Hindlimb muscle (tissue), 1 donor: ENCODE measurements around the gene CSGALNACT2. TPM values are rescaled to one million over a fixed set of nuclear protein-coding genes. Genes with fewer than 3 reads are reported as not detected.

ENCODE experiments used
- DNase-seq: peaks from one replicate; pipeline ENCODE4 v3.0.0-alpha.2; 2013
- polyA plus RNA-seq: library from polyadenylated mRNA; unstranded; fragments of 120-200 nt; gene quantifications from one replicate; pipeline ENCODE4 v1.2.1, GENCODE V29; 2013; ENCODE audit not compliant: insufficient read length

The CSGALNACT2 gene
- polyA plus RNA-seq, 1 donor = 24.2 TPM

- DNase-seq = no peak
These were observed 50.5 kb downstream of the CSGALNACT2 start for GRCh38 chr10:43188702-43189101.

DNA sequence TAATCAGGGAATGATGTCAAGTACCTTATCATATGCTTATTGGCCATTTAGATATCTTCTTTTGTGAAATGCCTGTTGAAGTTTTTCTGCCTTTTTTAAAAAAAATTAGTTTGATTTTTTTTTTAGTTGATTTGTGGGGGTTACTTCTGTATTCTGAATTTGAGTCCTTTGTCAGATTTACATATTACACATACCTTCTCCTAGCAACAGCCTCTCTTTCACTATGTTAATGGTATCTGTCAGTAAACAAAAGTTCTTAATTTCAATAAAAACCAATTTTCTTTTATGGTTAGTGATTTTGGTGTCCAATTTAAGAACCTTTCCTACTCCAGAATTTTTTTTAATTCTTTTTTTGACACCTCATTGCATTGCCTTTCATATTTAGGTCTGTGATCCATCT is 52.0 kb downstream of the CSGALNACT2 start:
- DNase-seq = no peak

GRCh38 chr10:43190775-43191174 is 52.5 kb downstream of the CSGALNACT2 start:
- no peak for DNase-seq

DNA sequence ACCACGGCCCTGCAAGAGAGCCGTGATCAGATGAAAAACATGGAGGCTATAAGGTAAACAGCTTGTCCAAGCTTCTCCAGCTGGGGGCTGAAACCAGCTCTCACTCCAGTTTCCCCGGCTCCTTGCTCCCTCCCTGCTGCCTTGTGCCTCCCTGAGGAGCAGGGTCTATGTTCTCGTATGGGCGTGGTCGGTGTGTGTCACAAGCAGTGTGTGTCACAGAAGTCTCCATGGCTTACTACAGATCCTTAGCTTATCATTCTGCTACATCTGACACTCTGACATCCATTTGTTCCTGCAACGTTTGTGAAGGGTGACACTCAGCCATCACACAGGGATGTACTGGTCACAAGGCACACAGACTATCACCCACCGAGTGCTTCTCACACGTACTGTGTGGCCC is 54.6 kb downstream of the CSGALNACT2 start:
- no peak for DNase-seq

DNA sequence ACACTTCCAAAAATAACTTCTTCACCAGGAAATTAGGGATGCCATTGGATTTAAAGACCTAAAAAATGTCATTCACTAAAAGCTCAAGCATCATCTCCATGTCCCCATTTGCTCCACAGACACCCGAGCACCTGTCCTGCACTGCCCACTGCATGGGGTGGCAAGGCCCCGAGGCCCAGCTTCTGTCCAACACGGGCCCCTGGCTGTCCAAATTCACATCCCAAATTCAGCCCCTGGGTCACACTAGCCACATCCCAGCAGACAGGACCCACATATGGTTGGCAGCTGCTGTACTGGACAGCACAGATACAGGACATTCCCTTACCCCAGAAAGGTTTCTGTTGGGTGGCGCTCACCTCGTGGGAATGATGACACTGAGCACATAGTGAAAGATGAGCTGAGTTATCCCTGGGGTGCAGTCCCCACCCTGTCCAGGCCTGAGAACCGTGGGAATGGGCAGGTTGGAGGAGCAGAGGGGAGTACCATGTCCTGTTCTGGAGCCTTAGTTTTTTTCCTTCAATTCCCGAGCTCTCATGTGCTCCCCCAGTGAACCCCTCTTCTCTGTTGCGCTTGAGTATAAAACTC is 55.3 kb downstream of the CSGALNACT2 start:
- DNase-seq = no peak

DNA sequence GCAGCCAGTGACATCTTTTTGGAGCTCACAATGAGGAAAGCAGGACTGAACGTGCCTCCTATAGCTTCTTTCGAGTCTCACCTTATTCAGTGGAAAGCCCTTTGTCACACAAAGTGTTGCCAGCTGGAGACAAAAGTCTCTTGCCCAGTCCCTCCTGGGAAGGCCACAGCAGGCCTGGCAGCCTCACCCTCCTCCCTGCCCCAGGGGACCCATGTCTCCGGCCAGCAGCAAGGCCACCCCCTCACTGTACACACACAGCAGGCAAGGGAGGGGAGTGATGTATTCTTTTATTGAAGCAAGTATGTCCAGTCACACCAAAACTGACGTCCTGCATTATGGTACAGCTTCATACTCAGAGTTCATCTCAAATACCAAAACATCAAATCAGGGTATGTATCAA is 56.0 kb downstream of the CSGALNACT2 start:
- no peak for DNase-seq

DNA sequence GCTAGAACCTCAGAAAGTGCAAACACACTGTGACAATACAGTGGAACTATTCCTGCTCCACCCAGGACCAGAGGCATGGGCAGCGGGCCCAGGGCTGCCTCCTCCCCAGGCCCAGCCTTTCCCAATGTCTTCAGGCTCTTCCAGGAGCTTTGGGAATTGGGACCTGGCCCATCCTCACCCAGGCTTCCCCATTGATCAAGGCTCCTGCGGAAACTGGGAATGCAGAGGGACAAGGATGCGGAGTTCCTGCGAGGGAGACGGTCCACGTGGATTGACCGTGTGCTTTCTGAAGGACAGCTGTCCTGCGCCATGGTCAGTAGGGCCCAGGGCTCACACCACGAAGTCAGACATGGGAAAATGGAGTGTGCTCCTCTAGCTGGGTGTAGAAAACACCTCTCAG is 56.6 kb downstream of the CSGALNACT2 start:
- DNase-seq = no peak

DNA sequence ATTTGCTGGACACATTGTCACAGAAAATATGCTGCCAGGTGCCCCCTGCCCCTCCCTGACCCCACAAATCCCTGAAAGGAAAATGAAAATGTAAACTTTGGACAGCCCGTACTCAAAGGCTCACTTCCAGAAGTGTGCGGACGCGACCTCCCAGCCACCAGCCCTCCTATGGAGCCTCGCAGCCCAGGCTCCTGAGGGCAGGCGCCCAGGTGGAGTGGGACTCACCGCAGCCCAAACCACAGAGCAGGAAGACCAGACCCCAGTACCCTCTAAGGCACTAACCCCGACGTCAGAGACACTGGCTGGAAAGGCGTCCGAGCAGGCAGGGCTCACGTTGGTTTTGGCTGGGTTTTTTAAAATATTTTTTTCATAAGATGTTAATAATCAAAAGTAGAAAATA is 57.3 kb downstream of the CSGALNACT2 start:
- DNase-seq = no peak

- no peak for DNase-seq
These were observed 58.1 kb downstream of the CSGALNACT2 start for GRCh38 chr10:43196131-43196980.

DNA sequence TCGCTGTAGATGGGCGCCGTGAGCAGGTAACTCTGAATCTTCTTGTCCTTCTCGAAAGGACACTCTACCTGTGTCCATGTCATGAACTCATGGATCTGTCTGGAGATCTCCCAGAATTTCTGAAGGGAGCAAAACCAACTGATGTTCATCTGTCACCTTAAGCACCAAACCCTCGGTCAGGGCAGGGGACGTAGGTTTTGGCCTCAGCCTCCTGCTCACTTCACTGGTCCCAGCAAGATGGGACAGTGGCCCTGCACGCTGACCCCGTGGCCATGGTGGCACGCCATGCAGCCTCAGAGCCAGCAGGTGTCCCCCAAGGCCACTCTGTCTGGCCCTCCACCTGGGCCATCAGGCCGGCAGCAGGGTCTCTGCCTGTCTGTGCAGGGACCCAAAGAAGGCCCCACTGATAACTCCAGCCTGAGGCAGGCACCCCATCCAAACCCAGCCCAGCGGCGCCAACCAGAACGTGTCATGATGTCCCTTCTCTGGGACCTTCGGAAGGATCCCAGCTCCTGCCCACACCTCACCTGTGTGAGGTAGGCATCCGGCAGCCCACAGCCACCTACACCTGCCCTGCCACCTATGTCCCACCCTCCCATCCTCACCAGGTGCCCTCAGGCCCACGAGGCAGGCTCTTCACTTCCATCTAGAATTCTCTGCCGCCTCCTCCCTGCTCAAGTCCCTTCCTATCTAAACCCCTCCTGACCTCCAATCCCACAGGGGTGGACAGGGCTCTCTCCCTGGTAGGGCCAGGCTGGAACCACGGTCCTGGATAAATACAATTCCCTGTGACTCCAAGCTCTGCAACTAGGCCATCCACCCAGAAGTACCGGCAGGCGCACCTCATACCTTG is 59.0 kb downstream of the CSGALNACT2 start:
- DNase-seq = no peak

GRCh38 chr10:43197834-43198681 is 59.8 kb downstream of the CSGALNACT2 start:
- DNase-seq = no peak

GRCh38 chr10:43198682-43199005 is 60.4 kb downstream of the CSGALNACT2 start:
- DNase-seq = no peak

DNA sequence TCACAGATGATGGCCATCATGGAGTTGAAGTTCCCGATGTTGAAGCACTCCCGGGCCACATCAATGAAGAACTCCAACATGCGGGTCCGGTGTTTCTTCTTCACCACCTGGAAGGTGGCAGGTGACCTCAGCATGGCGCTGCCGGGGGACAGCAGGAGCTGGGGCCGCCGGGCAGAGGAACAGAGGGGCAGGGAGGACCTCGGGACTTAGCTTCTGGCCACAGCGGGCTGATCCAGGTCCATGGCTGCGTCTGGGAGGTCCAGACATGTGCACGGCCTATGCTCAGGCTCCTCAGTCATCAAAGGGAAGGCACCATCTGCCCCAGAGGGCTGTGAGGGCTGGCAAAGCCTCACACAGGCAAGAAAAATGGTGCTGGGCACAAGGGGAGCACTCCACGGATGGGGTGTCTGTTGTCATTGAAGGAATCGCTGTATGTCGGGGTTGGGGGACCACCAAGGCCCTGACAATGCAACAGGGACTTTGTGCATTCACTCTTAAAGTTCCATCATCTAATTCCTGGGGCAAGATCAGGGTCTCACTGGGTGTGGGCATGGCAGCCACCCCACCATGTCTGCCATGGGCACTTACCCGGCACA is 60.9 kb downstream of the CSGALNACT2 start:
- no peak for DNase-seq

DNA sequence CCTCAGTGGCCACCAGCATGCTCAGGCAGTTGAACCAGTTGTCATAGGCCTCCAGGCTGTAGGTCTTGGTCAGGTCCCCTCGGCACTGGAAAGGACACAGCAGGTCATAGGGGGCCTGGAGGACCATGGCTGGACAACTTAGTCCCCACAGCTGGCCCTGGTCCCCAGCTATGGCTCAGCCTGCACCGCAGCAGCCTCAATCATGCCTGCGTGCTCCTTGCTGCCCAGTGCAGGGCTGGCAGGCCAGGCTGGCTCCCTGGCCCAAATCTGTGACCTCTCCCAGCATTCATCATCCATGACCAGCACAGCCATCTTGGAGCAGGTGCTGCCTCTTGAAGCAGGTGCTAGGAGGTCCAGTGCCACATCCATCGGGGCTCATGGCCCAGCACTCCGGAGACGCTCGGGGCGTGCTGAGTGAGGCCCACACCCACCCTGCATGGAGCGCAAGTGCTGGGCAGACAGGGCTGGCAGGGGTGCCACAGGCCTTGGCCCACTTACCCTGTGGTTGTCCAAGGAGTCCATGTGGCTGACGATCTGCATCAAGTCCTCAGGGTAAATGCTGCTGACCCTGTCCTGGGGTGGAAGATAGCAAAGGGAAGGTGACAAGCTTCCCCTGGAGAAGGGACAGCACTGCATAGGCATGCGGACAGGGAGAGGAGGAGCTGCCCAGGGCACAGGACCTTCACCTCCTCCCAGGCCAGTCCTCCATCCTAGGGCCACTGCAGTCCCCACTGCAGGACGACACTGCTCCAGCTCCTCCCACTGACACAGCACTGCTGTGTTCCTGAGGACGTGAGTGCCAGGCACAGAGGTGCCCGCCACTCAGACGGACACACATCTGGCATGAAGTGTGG is 61.7 kb downstream of the CSGALNACT2 start:
- DNase-seq = no peak

DNA sequence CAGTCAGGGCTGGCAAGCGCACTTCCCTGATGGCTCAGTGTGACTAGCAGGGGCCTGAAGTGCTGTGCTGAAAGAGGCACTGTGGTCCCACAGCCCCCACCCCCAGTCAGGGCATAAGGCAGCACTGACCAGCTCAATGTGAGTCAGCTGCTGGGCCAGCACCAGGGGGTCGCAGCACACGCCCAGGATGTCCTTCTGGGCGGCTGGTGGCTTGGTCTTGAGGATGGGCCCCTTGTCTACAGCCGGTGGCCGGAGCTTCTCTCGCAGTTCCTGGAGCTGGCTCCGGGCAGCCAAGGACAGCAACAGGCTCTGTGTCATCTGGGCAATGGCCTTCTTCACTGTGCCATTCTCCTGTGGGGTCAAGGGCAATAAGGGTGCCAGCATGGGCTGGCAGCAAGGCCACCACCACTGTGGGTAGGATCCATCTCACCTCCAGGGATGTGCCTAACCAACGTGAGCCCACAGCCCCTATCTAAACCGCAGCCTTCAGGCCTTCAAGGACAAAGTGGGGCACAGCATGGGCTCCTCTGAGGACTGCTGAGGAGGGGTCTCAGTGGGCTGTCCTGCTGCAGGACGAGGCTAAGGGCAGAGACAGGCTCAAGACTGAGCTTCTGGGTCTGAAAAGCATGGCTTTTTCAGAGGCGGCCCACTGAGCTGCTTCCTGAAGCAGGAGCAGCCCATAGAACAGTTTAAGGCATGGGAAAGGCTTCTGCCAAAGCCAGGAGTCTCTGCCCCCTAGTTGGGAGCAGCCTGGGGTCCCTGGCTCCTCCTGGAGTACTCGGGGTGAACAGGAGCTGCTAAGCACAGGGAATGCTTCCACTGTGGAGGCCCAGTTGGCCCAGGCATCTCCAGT is 62.5 kb downstream of the CSGALNACT2 start:
- no peak for DNase-seq

DNA sequence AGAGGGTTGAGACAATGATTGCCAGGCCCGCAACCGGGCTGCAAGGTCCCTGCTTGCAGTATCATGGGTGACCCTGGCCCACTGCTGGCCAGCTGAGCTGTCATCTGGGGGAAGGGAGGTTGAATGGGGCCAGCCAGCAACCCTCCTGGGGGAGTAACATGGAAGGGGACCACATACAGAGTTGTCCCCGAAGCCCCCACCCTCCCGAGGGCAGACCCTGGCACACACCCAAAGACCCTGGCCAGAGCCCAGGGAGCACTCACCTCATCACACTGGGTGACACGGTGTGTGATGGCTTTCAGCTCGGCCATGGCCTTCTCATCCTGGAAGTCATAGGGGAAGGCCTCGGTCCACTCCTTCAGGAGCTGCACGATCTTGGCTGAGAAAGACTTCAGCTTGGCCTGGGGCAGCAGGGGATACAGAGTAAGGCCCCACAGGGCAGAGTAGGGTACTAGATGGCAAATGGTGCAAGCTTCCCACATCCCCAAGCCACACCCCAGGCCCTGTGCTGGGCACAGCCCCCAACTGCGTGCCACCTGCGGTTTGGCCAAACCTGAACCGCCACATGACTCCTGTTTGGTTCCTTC is 63.4 kb downstream of the CSGALNACT2 start:
- no peak for DNase-seq

GRCh38 chr10:43202224-43202656 is 64.0 kb downstream of the CSGALNACT2 start:
- no peak for DNase-seq

- no peak for DNase-seq
These were observed 64.6 kb downstream of the CSGALNACT2 start for GRCh38 chr10:43202657-43203447.
